Left lung (tissue), 10 donors: Measurements from ENCODE around the gene GULP1. TPM values are rescaled to one million over a fixed set of nuclear protein-coding genes. Genes with fewer than 3 reads are reported as not detected.
"Not testable (repeated sequence)": the region's sequence is repeated elsewhere in the genome, so short reads cannot be mapped to it uniquely, and the experiment has no call there.

Experiments used
- ATAC-seq: fragments of 200-7000 bp; cut with Tn5 transposase; one replicate; pipeline ENCODE4 v1.9.1; 2020; ENCODE audit warnings: moderate library complexity
- DNase-seq, 4 donors: peaks; one replicate each; pipeline ENCODE4 v3.0.0-alpha.2; 2013 to 2020
- H3K27ac ChIP-seq, 2 donors: fragments of 200-600 bp; sonication (generic) in 1 of 2; one replicate each; pipeline versions ENCODE4 v1.5.0 to v1.8.0; 2020 to 2021
- H3K27me3 ChIP-seq, 2 donors: fragments of 200-600 bp; sonication (generic) in 1 of 2; one replicate each; pipeline versions ENCODE4 v1.5.0 to v1.8.0; 2020 to 2021
- H3K36me3 ChIP-seq, 2 donors: fragments of 200-600 bp; sonication (generic) in 1 of 2; one replicate each; pipeline versions ENCODE4 v1.5.0 to v1.8.0; 2020 to 2021
- H3K4me1 ChIP-seq, 2 donors: fragments of 200-600 bp; one replicate each; pipeline ENCODE4 v1.8.0; 2021
- H3K4me3 ChIP-seq, 2 donors: fragments of 200-600 bp; sonication (generic) in 1 of 2; one replicate each; pipeline versions ENCODE4 v1.5.0 to v1.8.0; 2020 to 2021; ENCODE audit warnings: mild to moderate bottlenecking in 1 of 2
- H3K9me3 ChIP-seq, 2 donors: fragments of 200-600 bp; sonication (generic) in 1 of 2; one replicate each; pipeline versions ENCODE4 v1.5.0 to v1.8.0; 2020 to 2021
- CTCF ChIP-seq, 2 donors: fragments of 200-600 bp; sonication (generic) in 1 of 2; IDR thresholded peaks; one replicate each; pipeline versions ENCODE4 v1.5.0 to v1.8.0; 2021; ENCODE audit warnings: antibody characterized with exemption in 2 of 2
- intact Hi-C, 2 donors: fragments of 100-400 bp; cut with DNase I; formaldehyde crosslinking; loops; one replicate each; pipeline versions ENCODE4 v1.11.2 to v1.14.2; 2022
- polyA plus RNA-seq, 6 donors: library from polyadenylated mRNA; unstranded; fragments of 120-200 nt; gene quantifications; one replicate each; pipeline ENCODE4 v1.2.1, GENCODE V29; 2013; ENCODE audit not compliant: insufficient read length in 6 of 6
- total RNA-seq, 2 donors: library from RNA; stranded (reverse); fragmentation: NEBNext Ultra II Directional; extraction: Animal tissue kit (Norgen Biotek cat#: 25700); gene quantifications; one replicate each; pipeline ENCODE4 v1.2.1, GENCODE V29; 2021
- donor health status: DM: no; HTN: yes; CAD: no.
- donor health status: DM: no; HTN: no; CAD: no.

Gene GULP1
- total and polyA plus RNA-seq, 8 donors, result 27.5 to 120 (median 85.4) TPM

- TF ChIP-seq CTCF (IDR thresholded peaks at IDR 0.05), result no peak
- no peaks in the 10 kb centered on the region for H3K36me3 ChIP-seq
- DNase-seq (no peak), ATAC-seq (no peak)
- intact Hi-C loops, result no loop called here
- peak overlapping the region; percentile 76 to 97 for H3K27ac ChIP-seq
- peaks cover 0 to 34% of the 10 kb centered on the region in 2 donors for H3K27me3 ChIP-seq
- H3K4me1 ChIP-seq, result peaks cover 0 to 10% of the 10 kb centered on the region in 2 donors
- H3K4me3 ChIP-seq, result peak overlapping the region; percentile 56 to 57
- no peaks in the 10 kb centered on the region for H3K9me3 ChIP-seq
These were observed 2.8 kb downstream of the GULP1 start for GRCh38 chr2:188294352-188294926.

GRCh38 chr2:188295067-188295685 is 3.5 kb downstream of the GULP1 start:
- Histone ChIP-seq H3K27ac (peak overlapping the region in 1 of 2 donors; percentile 97), H3K4me3 (no peak overlapping the region), H3K9me3 (no peaks in the 10 kb centered on the region), H3K27me3 (peaks cover 0 to 34% of the 10 kb centered on the region in 2 donors), H3K4me1 (peaks cover 0 to 10% of the 10 kb centered on the region in 2 donors), H3K36me3 (no peaks in the 10 kb centered on the region)
- no peak for TF ChIP-seq CTCF (IDR thresholded peaks at IDR 0.05)
- no peak for DNase-seq
- no peak for ATAC-seq
- intact Hi-C loops, result no loop called here

DNA sequence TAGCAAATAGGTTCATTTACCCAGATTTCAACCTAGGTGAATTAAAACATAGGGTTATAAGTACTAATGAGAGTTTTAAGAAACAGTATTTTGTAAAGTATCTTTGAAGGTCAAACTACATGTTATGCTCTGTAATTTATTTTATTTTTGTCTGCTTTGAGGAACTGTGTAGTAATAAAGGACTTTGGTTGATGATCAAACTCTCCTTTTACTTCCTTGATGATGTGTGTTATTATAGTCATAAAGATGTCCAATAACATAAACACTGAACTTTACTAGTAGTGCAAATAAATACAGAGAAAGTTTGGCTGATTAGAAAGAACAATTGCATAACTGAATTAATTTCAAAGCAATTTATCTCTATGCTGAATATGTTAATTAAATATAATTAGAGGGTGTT is 6.3 kb downstream of the GULP1 start:
- DNase-seq (no peak), ATAC-seq (no peak)
- no peaks in the 10 kb centered on the region for H3K36me3 ChIP-seq
- H3K4me3 ChIP-seq, result no peak overlapping the region
- peaks cover 0 to 8% of the 10 kb centered on the region in 2 donors for H3K27me3 ChIP-seq
- no peak for TF ChIP-seq CTCF (IDR thresholded peaks at IDR 0.05)
- H3K9me3 ChIP-seq, result no peaks in the 10 kb centered on the region
- peaks cover 0 to 10% of the 10 kb centered on the region in 2 donors for H3K4me1 ChIP-seq
- H3K27ac ChIP-seq, result no peak overlapping the region
- intact Hi-C loops, result no loop called here

GRCh38 chr2:188298937-188299371 is 7.3 kb downstream of the GULP1 start:
- peaks cover 0 to 10% of the 10 kb centered on the region in 2 donors for H3K4me1 ChIP-seq
- peak; percentile 37 for ATAC-seq
- H3K27ac ChIP-seq, H3K9me3 ChIP-seq, DNase-seq, H3K27me3 ChIP-seq, H3K36me3 ChIP-seq, H3K4me3 ChIP-seq, intact Hi-C loops: not testable (repeated sequence)

DNA sequence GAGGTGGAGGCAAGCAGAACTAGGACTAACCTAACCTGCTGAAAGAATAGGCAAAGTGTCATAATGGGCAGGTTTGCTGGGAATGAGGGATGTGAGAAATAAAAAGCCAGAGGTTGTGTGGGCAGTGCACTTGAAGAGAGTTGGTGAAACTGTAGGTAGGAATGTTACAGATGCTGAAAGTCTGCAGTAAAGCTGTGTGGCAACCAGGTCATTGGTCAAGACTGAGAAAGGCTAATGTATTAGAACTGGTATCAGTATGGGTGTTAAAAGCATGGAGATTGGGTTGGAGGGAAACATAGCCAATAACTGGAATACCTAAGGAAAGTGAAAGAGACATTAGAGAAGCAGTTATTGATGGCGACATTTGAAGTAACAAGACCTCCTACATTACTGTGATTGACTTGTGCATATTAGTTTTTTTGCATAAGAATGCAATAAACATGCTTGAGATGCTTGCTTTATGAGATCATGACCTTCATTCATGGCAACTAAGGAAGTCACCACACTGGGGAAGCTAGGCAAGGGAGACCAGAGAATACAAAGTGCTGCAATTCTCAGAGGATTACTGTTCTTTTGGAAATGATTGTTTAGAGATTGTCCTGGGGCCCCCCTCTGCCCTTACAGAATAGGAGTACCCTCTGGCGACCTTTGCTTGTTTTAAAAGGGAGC is 11.8 kb downstream of the GULP1 start:
- Histone ChIP-seq H3K9me3 (no peaks in the 10 kb centered on the region), H3K36me3 (no peaks in the 10 kb centered on the region), H3K27ac (no peak overlapping the region), H3K4me1 (no peaks in the 10 kb centered on the region), H3K4me3 (no peak overlapping the region), H3K27me3 (no peaks in the 10 kb centered on the region)
- DNase-seq (no peak), ATAC-seq (no peak)
- TF ChIP-seq CTCF (IDR thresholded peaks at IDR 0.05), result no peak
- intact Hi-C loops, result no loop called here
